ENCODE data around the gene DCLRE1A.

Gene DCLRE1A

GRCh38 chr10:113806503-113806902 lies 47.4 kb downstream of the DCLRE1A start:
- no peaks in the 10 kb centered on the region for H3K27me3 ChIP-seq
- H3K9me3 ChIP-seq: no peaks in the 10 kb centered on the region
- H3K27ac ChIP-seq: no peak overlapping the region
- no peak for TF ChIP-seq CTCF (IDR thresholded peaks at IDR 0.05)
- no peak overlapping the region for H3K4me3 ChIP-seq (ENCODE audit: low read depth in 1 of 2, low read length in 1 of 2)
- no peaks in the 10 kb centered on the region for H3K4me1 ChIP-seq (ENCODE audit: control insufficient read depth in 1 of 2, insufficient read depth in 1 of 2, low read depth in 1 of 2, low read length in 1 of 2)
- H3K36me3 ChIP-seq: no peaks in the 10 kb centered on the region

- no peak for TF ChIP-seq CTCF (IDR thresholded peaks at IDR 0.05)
- no peak overlapping the region for H3K27ac ChIP-seq
- H3K4me1 ChIP-seq (ENCODE audit: control insufficient read depth in 1 of 2, insufficient read depth in 1 of 2, low read depth in 1 of 2, low read length in 1 of 2): no peaks in the 10 kb centered on the region
- peaks cover 4% of the 10 kb centered on the region for H3K27me3 ChIP-seq
- no peaks in the 10 kb centered on the region for H3K36me3 ChIP-seq
- H3K4me3 ChIP-seq (ENCODE audit: low read depth in 1 of 2, low read length in 1 of 2): no peak overlapping the region
- no peaks in the 10 kb centered on the region for H3K9me3 ChIP-seq
Measured at GRCh38 chr10:113802997-113803396, 50.9 kb downstream of the DCLRE1A start.

- no peak for TF ChIP-seq CTCF (IDR thresholded peaks at IDR 0.05)
- H3K36me3 ChIP-seq: no peaks in the 10 kb centered on the region
- no peak overlapping the region for H3K27ac ChIP-seq
- no peak overlapping the region for H3K4me3 ChIP-seq (ENCODE audit: low read depth in 1 of 2, low read length in 1 of 2)
- no peaks in the 10 kb centered on the region for H3K4me1 ChIP-seq (ENCODE audit: control insufficient read depth in 1 of 2, insufficient read depth in 1 of 2, low read depth in 1 of 2, low read length in 1 of 2)
- H3K27me3 ChIP-seq: peaks cover 14% of the 10 kb centered on the region
- H3K9me3 ChIP-seq: no peaks in the 10 kb centered on the region
Measured at GRCh38 chr10:113801569-113801968, 52.3 kb downstream of the DCLRE1A start.

- H3K36me3 ChIP-seq: no peaks in the 10 kb centered on the region
- H3K4me3 ChIP-seq (ENCODE audit: low read depth in 1 of 2, low read length in 1 of 2): no peak overlapping the region
- no peak for TF ChIP-seq CTCF (IDR thresholded peaks at IDR 0.05)
- no peaks in the 10 kb centered on the region for H3K4me1 ChIP-seq (ENCODE audit: control insufficient read depth in 1 of 2, insufficient read depth in 1 of 2, low read depth in 1 of 2, low read length in 1 of 2)
- H3K27me3 ChIP-seq: peaks cover 12% of the 10 kb centered on the region
- no peak overlapping the region for H3K27ac ChIP-seq
- no peaks in the 10 kb centered on the region for H3K9me3 ChIP-seq
Measured at GRCh38 chr10:113791691-113792090, 62.2 kb downstream of the DCLRE1A start.

- H3K4me3 ChIP-seq (ENCODE audit: low read depth in 1 of 2, low read length in 1 of 2): no peak overlapping the region
- H3K4me1 ChIP-seq (ENCODE audit: control insufficient read depth in 1 of 2, insufficient read depth in 1 of 2, low read depth in 1 of 2, low read length in 1 of 2): no peaks in the 10 kb centered on the region
- TF ChIP-seq CTCF (IDR thresholded peaks at IDR 0.05): no peak
- no peaks in the 10 kb centered on the region for H3K36me3 ChIP-seq
- H3K27me3 ChIP-seq: no peaks in the 10 kb centered on the region
- no peaks in the 10 kb centered on the region for H3K9me3 ChIP-seq
- H3K27ac ChIP-seq: no peak overlapping the region
Measured at GRCh38 chr10:113788604-113789083, 65.2 kb downstream of the DCLRE1A start.

All from neutrophil (primary cell).